ENCODE data around the gene CCL5. TPM values are rescaled to one million over a fixed set of nuclear protein-coding genes. Genes with fewer than 3 reads are reported as not detected.

Gene CCL5
- total RNA-seq, 4 donors from 2014 or later = 5.5 to 10.7 (median 6.0) TPM

DNA sequence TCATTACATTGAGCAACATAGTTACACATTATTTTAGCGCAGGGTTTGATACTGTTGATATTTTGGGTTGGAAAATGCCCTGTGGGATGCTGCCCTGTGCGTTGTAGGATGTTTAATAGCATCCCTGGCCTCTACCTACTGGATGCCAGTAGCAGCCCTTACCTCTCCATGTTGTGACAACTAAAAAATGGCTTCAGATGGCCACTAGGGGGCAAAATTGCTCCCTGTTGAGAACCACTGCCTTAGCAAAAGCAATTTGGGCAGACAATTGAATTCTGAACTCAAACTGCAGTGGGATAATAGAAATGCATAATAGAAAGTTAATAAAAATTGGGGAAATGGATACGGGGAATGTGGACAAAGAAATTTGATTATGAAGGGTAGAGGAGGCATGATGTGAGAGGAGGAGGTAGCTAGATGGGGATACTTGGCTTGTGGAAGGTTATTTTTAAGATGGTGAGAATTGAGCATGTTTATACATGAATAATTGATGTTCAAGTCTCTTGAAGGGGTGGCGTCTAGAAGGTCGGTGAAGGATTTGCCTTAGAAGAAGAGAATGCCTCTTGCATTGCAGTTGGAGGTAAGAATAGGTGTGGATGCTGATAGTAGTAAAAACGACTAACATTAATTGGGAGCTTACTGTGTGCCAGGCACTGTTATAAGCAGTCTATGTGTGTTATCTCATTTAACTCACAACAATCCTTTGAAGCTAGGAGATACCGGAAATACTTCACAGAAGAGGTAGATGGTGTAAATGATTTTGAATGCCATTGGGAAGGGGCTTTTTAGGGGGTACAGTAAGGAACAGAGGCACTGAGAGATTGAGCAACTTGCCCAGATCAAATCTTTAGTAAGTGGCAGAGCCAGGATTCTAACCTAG is 30.5 kb downstream of the CCL5 start:
- ATAC-seq (ENCODE audit: low FRiP score) = no peak
- DNase-seq (ENCODE audit: low spot score) = no peak
- TF ChIP-seq, protein P1, sequence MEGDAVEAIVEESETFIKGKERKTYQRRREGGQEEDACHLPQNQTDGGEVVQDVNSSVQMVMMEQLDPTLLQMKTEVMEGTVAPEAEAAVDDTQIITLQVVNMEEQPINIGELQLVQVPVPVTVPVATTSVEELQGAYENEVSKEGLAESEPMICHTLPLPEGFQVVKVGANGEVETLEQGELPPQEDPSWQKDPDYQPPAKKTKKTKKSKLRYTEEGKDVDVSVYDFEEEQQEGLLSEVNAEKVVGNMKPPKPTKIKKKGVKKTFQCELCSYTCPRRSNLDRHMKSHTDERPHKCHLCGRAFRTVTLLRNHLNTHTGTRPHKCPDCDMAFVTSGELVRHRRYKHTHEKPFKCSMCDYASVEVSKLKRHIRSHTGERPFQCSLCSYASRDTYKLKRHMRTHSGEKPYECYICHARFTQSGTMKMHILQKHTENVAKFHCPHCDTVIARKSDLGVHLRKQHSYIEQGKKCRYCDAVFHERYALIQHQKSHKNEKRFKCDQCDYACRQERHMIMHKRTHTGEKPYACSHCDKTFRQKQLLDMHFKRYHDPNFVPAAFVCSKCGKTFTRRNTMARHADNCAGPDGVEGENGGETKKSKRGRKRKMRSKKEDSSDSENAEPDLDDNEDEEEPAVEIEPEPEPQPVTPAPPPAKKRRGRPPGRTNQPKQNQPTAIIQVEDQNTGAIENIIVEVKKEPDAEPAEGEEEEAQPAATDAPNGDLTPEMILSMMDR (IDR thresholded peaks at IDR 0.05) = peak in 1 of 3 donors; percentile 36

DNA sequence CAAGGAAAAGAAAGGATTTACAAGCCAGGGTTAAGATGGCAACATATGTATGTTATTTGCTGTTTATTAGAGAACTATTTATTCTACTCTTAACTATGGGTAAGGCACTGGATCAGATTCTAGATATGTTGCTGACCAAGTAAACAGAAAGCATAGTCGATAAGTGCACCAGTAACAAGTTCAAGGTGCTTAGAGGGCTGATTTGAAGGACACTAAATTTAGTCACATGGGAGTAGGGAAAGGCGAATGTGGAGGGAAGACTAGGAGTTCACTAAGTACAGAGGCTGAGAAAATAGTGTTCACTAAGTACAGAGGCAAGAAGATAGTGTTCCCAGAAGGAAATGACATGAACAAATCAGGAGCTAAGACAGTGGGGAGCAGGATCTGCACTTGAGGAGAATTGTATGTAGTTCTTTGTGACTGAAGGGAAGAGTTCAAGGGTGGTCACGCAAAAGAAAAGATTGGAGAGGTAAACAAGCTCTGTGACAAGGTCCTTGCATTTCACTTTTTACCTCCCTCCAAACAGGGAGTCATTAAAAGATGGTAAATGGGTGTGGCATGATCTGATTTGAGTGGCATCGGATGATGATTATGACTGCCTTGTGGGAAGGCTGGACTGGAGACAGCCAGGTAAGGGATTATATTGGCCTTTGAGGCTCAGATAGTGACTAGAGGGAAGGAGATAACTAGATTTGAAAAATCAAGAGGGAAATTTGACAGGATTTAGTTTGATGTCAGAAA is 32.4 kb downstream of the CCL5 start:
- TF ChIP-seq, protein P1 (IDR thresholded peaks at IDR 0.05) = no peak
- DNase-seq (ENCODE audit: low spot score) (no peak), ATAC-seq (ENCODE audit: low FRiP score) (no peak)

DNA sequence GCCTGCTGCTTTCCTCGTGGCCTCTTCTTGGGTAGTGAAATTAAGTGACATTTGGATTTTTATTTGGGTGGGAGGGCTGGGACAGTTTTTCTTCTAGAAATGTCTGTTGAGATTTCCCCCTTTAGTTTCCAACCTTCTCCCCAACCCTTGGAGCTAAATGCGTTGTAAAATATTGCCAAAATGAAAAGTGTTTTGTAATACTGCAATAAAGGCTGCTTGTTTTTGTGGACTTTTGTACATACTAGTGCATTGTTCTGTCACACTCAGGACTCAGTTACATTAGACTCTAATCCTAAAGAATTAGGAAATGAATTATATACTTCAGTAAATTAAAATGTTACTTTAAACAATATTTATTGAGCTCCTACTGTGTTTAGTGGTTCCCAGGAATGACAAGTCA is 33.2 kb downstream of the CCL5 start:
- no peak for DNase-seq (ENCODE audit: low spot score)
- ATAC-seq (ENCODE audit: low FRiP score) = no peak
- TF ChIP-seq, protein P1 (IDR thresholded peaks at IDR 0.05) = no peak

DNA sequence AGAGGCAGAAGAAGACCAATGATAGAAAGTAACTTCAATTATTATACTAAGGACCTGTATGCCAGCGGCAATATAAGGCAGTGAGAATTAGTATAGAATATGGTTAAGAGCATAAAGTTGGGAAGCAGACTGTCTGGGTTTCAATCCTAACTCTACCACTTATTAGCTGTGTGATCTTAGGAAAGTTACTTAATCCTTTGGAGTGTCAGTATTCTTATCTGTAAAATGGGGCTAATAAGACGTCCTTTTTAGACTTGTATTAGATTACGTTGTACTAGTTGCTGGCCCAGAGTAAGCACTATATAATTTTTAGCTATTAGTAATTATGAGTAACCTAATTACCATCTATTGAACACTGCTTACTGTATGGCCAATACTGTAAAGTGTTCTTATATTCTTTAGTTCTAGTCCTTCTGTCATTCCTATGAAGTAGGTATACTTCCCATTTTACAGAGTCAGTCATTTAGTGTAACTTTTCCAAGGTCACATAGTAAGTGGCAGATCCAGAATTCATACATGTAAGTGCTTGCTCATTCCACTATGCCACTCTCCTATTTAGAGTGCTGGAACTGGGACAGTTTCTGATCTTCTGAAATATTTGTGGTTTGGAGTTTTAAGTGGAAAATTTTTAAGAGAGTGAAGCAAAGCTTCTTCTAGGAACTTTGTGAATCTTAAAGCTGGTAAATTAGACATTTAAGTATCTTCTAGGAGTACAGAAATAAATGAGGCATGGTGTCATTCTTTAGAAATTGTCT is 33.9 kb downstream of the CCL5 start:
- TF ChIP-seq, protein P1 (IDR thresholded peaks at IDR 0.05) = no peak
- ATAC-seq (ENCODE audit: low FRiP score) (no peak), DNase-seq (ENCODE audit: low spot score) (no peak)

DNA sequence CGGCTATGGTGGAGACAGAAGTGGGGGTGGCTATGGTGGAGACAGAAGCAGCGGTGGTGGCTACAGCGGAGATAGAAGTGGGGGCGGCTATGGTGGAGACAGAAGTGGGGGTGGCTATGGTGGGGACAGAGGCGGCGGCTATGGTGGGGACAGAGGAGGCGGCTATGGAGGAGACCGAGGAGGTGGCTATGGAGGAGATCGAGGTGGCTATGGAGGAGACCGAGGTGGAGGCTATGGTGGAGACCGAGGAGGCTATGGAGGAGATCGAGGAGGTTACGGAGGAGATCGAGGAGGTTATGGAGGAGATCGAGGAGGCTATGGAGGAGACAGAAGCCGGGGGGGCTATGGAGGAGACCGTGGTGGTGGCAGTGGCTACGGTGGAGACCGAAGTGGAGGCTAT is 35.6 kb downstream of the CCL5 start:
- ATAC-seq (ENCODE audit: low FRiP score) (no peak), DNase-seq (ENCODE audit: low spot score) (no peak)
- TF ChIP-seq, protein P1 (IDR thresholded peaks at IDR 0.05) = no peak

DNA sequence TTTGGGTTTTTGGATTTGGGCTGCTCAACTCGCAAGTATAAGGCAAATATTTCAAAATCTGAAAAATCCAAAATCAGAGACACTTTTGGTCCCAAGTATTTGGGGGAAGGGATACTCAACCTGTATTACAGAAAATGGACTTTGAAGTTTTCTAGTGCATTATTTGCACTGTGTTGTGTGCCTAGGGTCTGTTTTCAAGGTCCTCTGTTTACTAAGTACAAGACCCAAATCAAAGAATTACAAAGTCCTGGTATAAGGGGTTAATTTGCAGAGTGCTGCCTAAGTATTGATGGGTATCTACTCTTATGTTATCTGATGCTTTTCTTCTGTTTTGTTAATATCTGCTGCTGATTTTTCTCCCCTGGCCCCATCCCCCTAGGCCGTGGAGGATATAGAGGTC is 36.5 kb downstream of the CCL5 start:
- ATAC-seq (ENCODE audit: low FRiP score) = no peak
- TF ChIP-seq, protein P1 (IDR thresholded peaks at IDR 0.05) = no peak

More for the DNA sequence above, 36.5 kb downstream of the CCL5 start:
- no peak for DNase-seq (ENCODE audit: low spot score)

All from omental fat pad (tissue), 4 donors.